SK-N-SH (cell line): Measurements from ENCODE around the gene IGF2BP3. TPM values are rescaled to one million over a fixed set of nuclear protein-coding genes. Genes with fewer than 3 reads are reported as not detected.

Source experiments
- CTCF ChIA-PET: fragments of 300-600, 350-600 bp; formaldehyde crosslinking; extraction: SDS; loops from one replicate; lab custom pipeline; 2021; lab: Yijun Ruan, JAX
- POLR2A ChIA-PET: fragments of 350-600 bp; sonication (Branson Sonifier 250); formaldehyde crosslinking; extraction: SDS; loops from one replicate; lab custom pipeline; 2020; ENCODE audit warnings: antibody characterized with exemption, inconsistent platforms; lab: Yijun Ruan, JAX
- DNase-seq: peaks from one replicate; pipeline ENCODE4 v3.0.0; 2012
- H2AFZ ChIP-seq: fragments of 200-600 bp; sonication (generic); 2 replicates; pipeline ENCODE4 v1.8.1; 2016; ENCODE audit warnings: antibody characterized with exemption, mild to moderate bottlenecking, low read depth
- H3F3A ChIP-seq: fragments of 200-600 bp; sonication (generic); replicated peaks from 2 replicates; pipeline ENCODE3; 2016; ENCODE audit warnings: antibody characterized with exemption, mild to moderate bottlenecking; ENCODE audit not compliant: insufficient read depth
- H3K27ac ChIP-seq, 2 experiments: fragments of 200-500 bp in 1 of 2; fragments of 200-600 bp in 1 of 2; sonication (Bioruptor generic) in 1 of 2; sonication (generic), shearing (Covaris generic) in 1 of 2; 2 replicates each; pipeline versions ENCODE4 v1.5.1 to v1.6.1; 2014 to 2016; ENCODE audit warnings: low read depth in 2 of 2, inconsistent platforms in 1 of 2, low read length in 1 of 2, mild to moderate bottlenecking in 1 of 2, mixed read lengths in 1 of 2
- H3K27me3 ChIP-seq: fragments of 200-600 bp; sonication (generic), shearing (Covaris generic); 2 replicates; pipeline ENCODE4 v1.6.1; 2016; ENCODE audit warnings: mixed run types; ENCODE audit not compliant: insufficient read depth
- H3K36me3 ChIP-seq, 2 experiments: fragments of 200-500 bp in 1 of 2; fragments of 200-600 bp in 1 of 2; sonication (Bioruptor generic) in 1 of 2; sonication (generic) in 1 of 2; replicated peaks in 1 of 2; 2 replicates each; pipeline versions ENCODE3 to v1.5.1; 2014 to 2016; ENCODE audit warnings: low read length in 1 of 2, mild to moderate bottlenecking in 1 of 2; ENCODE audit not compliant: insufficient read depth in 2 of 2, control insufficient read depth in 1 of 2
- H3K4me1 ChIP-seq, 2 experiments: fragments of 200-500 bp in 1 of 2; fragments of 200-600 bp in 1 of 2; sonication (Bioruptor generic) in 1 of 2; sonication (generic), shearing (Covaris generic) in 1 of 2; 2 replicates each; pipeline versions ENCODE4 v1.5.1 to v1.6.1; 2014 to 2016; ENCODE audit warnings: low read depth in 1 of 2, low read length in 1 of 2, mixed run types in 1 of 2; ENCODE audit not compliant: insufficient read depth in 2 of 2, control insufficient read depth in 1 of 2
- H3K4me2 ChIP-seq: fragments of 200-600 bp; sonication (generic), shearing (Covaris generic); 2 replicates; pipeline ENCODE4 v1.6.1; 2017; ENCODE audit warnings: mixed run types
- H3K4me3 ChIP-seq, 2 experiments: fragments of 200-500 bp in 1 of 2; fragments of 200-600 bp in 1 of 2; sonication (Bioruptor generic) in 1 of 2; sonication (generic), shearing (Covaris generic) in 1 of 2; 2 replicates each; pipeline versions ENCODE4 v1.5.1 to v1.8.1; 2014 to 2016; ENCODE audit warnings: low read depth in 2 of 2, inconsistent platforms in 1 of 2, low read length in 1 of 2, mild to moderate bottlenecking in 1 of 2, mixed read lengths in 1 of 2, moderate library complexity in 1 of 2
- H3K79me2 ChIP-seq: fragments of 200-600 bp; sonication (generic); 2 replicates; pipeline ENCODE4 v1.8.1; 2017; ENCODE audit warnings: mild to moderate bottlenecking; ENCODE audit not compliant: insufficient read depth
- H3K9ac ChIP-seq: fragments of 200-600 bp; sonication (generic); 2 replicates; pipeline ENCODE4 v1.6.1; 2017; ENCODE audit warnings: mixed run types
- H3K9me2 ChIP-seq: fragments of 200-600 bp; sonication (generic); 2 replicates; pipeline ENCODE4 v1.6.1; 2017; ENCODE audit warnings: mixed run types
- H3K9me3 ChIP-seq: fragments of 200-600 bp; sonication (generic); 2 replicates; pipeline ENCODE4 v1.6.1; 2017; ENCODE audit warnings: mixed run types, mild to moderate bottlenecking, moderate library complexity
- H4K20me1 ChIP-seq: fragments of 200-600 bp; sonication (generic); 2 replicates; pipeline ENCODE4 v1.6.1; 2017; ENCODE audit warnings: mild to moderate bottlenecking, mixed run types; ENCODE audit not compliant: insufficient read depth
- EP300 ChIP-seq, 2 experiments: IDR thresholded peaks; 2 replicates each; pipeline versions ENCODE4 v1.4.0 to v1.6.1; 2012; ENCODE audit warnings: borderline replicate concordance in 1 of 2, low read depth in 1 of 2, low read length in 1 of 2
- FOSL2 ChIP-seq: IDR thresholded peaks from 2 replicates; pipeline ENCODE4 v1.4.0; 2012; ENCODE audit warnings: low read depth, mild to moderate bottlenecking, moderate library complexity, borderline replicate concordance
- FOXM1 ChIP-seq: IDR thresholded peaks from 2 replicates; pipeline ENCODE4 v1.4.0; 2012; ENCODE audit warnings: low read depth, mild to moderate bottlenecking
- NRF1 ChIP-seq: IDR thresholded peaks from 2 replicates; pipeline ENCODE4 v1.6.1; 2012; ENCODE audit warnings: low read depth, mild to moderate bottlenecking, low read length
- RCOR1 ChIP-seq: fragments of 150-350 bp; IDR thresholded peaks from 2 replicates; pipeline ENCODE4 v1.6.1; 2017; ENCODE audit warnings: antibody characterized with exemption, low read length
- REST ChIP-seq: IDR thresholded peaks from 2 replicates; pipeline ENCODE4 v1.6.1; 2012; ENCODE audit warnings: mild to moderate bottlenecking, low read depth, low read length, moderate library complexity
- RFX5 ChIP-seq: IDR thresholded peaks from 2 replicates; pipeline ENCODE4 v1.6.1; 2012; ENCODE audit warnings: mild to moderate bottlenecking, improper control_type of control experiment, low read length
- RXRA ChIP-seq: IDR thresholded peaks from 2 replicates; pipeline ENCODE4 v1.4.0; 2012; ENCODE audit warnings: low read depth, mild to moderate bottlenecking, borderline replicate concordance
- SMC3 ChIP-seq: IDR thresholded peaks from 2 replicates; pipeline ENCODE4 v1.6.1; 2012; ENCODE audit warnings: low read depth, low read length, improper control_type of control experiment
- TCF12 ChIP-seq: IDR thresholded peaks from 2 replicates; pipeline ENCODE4 v1.4.0; 2012
- ZBTB33 ChIP-seq: IDR thresholded peaks from 2 replicates; pipeline ENCODE4 v1.4.0; 2012; ENCODE audit warnings: low read depth, borderline replicate concordance
- WGBS: methylation state at CpG from one replicate; pipeline ENCODE4 v1.1.6; 2017; ENCODE audit warnings: low lambda C conversion rate; 5-methylcytosine and 5-hydroxymethylcytosine counted together
- polyA plus RNA-seq, 3 experiments: library from polyadenylated mRNA; depleted of rRNA; stranded (reverse); fragments of >200 nt; gene quantifications; 2 replicates each; pipeline ENCODE4 v1.2.3, GENCODE V29; 2012

Gene IGF2BP3
- polyA plus RNA-seq, 1 of the 3 experiments (the other 2 are of a cell fraction): 34.4 TPM

DNA sequence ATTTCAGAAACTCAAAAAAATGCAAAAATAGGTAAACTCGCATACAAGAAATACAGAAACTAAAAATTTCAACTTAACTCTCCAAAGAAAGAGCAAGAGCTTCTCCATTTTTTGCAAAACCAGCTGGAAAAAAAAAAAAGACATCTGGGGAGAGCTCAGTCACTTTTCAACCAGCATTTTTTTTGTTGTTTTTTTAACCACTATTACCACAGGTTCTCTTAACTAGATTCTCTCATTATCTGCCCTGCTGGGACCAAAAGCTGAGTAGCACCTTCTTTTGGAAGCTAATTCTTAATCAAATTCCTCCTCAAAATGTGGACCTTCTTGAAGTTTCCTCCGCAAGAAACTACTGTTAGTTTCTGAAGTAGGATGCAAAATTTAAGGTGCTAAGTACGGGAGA, 14.2 kb downstream of the IGF2BP3 start:
- Histone ChIP-seq H3K4me1 (peaks cover 0 to 2% of the 10 kb centered on the region in 2 experiments; a peak in 2 of 4 replicates), H3K27ac (no peak overlapping the region), H3F3A (peaks cover 4% of the 10 kb centered on the region), H3K79me2 (peaks cover 100% of the 10 kb centered on the region), H3K36me3 (peaks cover 4 to 37% of the 10 kb centered on the region in 2 experiments), H2AFZ (no peak overlapping the region), H4K20me1 (peaks cover 97% of the 10 kb centered on the region), H3K9ac (no peak overlapping the region), H3K27me3 (no peaks in the 10 kb centered on the region), H3K9me2 (no peaks in the 10 kb centered on the region), H3K4me2 (no peak overlapping the region), H3K9me3 (no peaks in the 10 kb centered on the region), H3K4me3 (no peak overlapping the region)
- ChIA-PET CTCF (interaction anchor here (0.8 to 6.8 kb wide), 9 partner anchors 11 to 271 kb away, joined by 3 to 45 read pairs (median 5); no protein-coding TSS in a partner anchor), POLR2A (interaction anchor here (1.0 kb wide), 1 partner anchor 158 kb away, joined by 3 read pairs; no protein-coding TSS in a partner anchor)
- no peak for DNase-seq
- TF ChIP-seq ZBTB33: no peak
- TF ChIP-seq REST: no peak
- TF ChIP-seq RFX5: no peak
- TF ChIP-seq EP300 (IDR thresholded peaks at IDR 0.05; ENCODE audit: borderline replicate concordance in 1 of 2, low read depth in 1 of 2, low read length in 1 of 2): no peak
- TF ChIP-seq FOSL2: no peak
- no peak for TF ChIP-seq RCOR1
- WGBS: 97% methylated on average over 3 of the region's 3 CpGs

- WGBS: 98% methylated on average over 5 of the region's 5 CpGs
Measured at GRCh38 chr7:23454881-23455526, 15.3 kb downstream of the IGF2BP3 start.

More at GRCh38 chr7:23454881-23455526, 15.3 kb downstream of the IGF2BP3 start:
- Histone ChIP-seq H2AFZ (no peak overlapping the region), H4K20me1 (peaks cover 97% of the 10 kb centered on the region), H3K4me2 (no peak overlapping the region), H3K4me3 (no peak overlapping the region), H3K36me3 (peaks cover 4 to 34% of the 10 kb centered on the region in 2 experiments), H3K9me3 (no peaks in the 10 kb centered on the region), H3K27me3 (no peaks in the 10 kb centered on the region), H3K4me1 (peaks cover 0 to 2% of the 10 kb centered on the region in 2 experiments; a peak in 2 of 4 replicates), H3K27ac (no peak overlapping the region), H3F3A (peaks cover 4% of the 10 kb centered on the region), H3K9me2 (no peaks in the 10 kb centered on the region), H3K9ac (no peak overlapping the region), H3K79me2 (peaks cover 100% of the 10 kb centered on the region)
- POLR2A ChIA-PET: interaction anchor here (1.3 kb wide), 1 partner anchor 8 kb away, joined by 4 read pairs; no protein-coding TSS in a partner anchor
- CTCF ChIA-PET: interaction anchor here (1.0 to 6.8 kb wide), 6 partner anchors 9 to 180 kb away, joined by 3 to 45 read pairs (median 8); partner anchors contain the start of gene IGF2BP3
- TF ChIP-seq RXRA (no peak), FOXM1 (no peak), SMC3 (no peak), TCF12 (no peak), NRF1 (no peak)
- DNase-seq: no peak
